CD14-positive monocyte (primary cell): ENCODE measurements around the gene FNDC3B. TPM values are rescaled to one million over a fixed set of nuclear protein-coding genes. Genes with fewer than 3 reads are reported as not detected.

Experiments used
- DNase-seq, 3 donors: peaks; one replicate each; pipeline ENCODE4 v3.0.0-alpha.2; 2011 to 2022
- H2AFZ ChIP-seq: 2 replicates; pipeline ENCODE4 v1.6.0; 2012; ENCODE audit warnings: mild to moderate bottlenecking, low read depth, low read length, inconsistent platforms; ENCODE audit not compliant: insufficient read depth, poor library complexity, severe bottlenecking
- H3K27ac ChIP-seq, 2 donors: 1 replicate in 1 of 2; 2 replicates in 1 of 2; pipeline ENCODE4 v1.5.1; 2012 to 2013; ENCODE audit warnings: low read length in 2 of 2, control low read depth in 1 of 2, inconsistent platforms in 1 of 2, low read depth in 1 of 2, mild to moderate bottlenecking in 1 of 2
- H3K27me3 ChIP-seq, 2 donors: one replicate each; pipeline versions ENCODE4 v1.6.0 to v1.6.1; 2011 to 2013; ENCODE audit warnings: low read length in 2 of 2; ENCODE audit not compliant: control insufficient read depth in 2 of 2, insufficient read depth in 2 of 2
- H3K36me3 ChIP-seq, 2 donors: replicated peaks in 1 of 2; 1 replicate in 1 of 2; 2 replicates in 1 of 2; pipeline versions ENCODE4 v1.5.1 to v1.6.1; 2012 to 2013; ENCODE audit warnings: low read length in 2 of 2, control low read depth in 1 of 2, inconsistent platforms in 1 of 2, mild to moderate bottlenecking in 1 of 2; ENCODE audit not compliant: insufficient read depth in 2 of 2, control insufficient read depth in 1 of 2
- H3K4me1 ChIP-seq, 2 donors: 1 replicate in 1 of 2; 2 replicates in 1 of 2; pipeline versions ENCODE4 v1.5.1 to v1.6.1; 2012 to 2013; ENCODE audit warnings: low read length in 2 of 2, control low read depth in 1 of 2, inconsistent platforms in 1 of 2, mild to moderate bottlenecking in 1 of 2, moderate library complexity in 1 of 2; ENCODE audit not compliant: insufficient read depth in 2 of 2, control insufficient read depth in 1 of 2
- H3K4me2 ChIP-seq: replicated peaks from 2 replicates; pipeline ENCODE3; 2012; ENCODE audit warnings: low read length, moderate library complexity, mild to moderate bottlenecking; ENCODE audit not compliant: poor library complexity, severe bottlenecking; ENCODE audit errors: extremely low read depth
- H3K4me3 ChIP-seq, 3 experiments: fragments of 200-600 bp in 1 of 3; sonication (generic) in 1 of 3; replicated peaks in 1 of 3; 1 replicate in 2 of 3; 2 replicates in 1 of 3; pipeline ENCODE4 v1.5.1; 2011 to 2013; ENCODE audit warnings: low read length in 3 of 3, mild to moderate bottlenecking in 3 of 3, control low read depth in 2 of 3, low read depth in 2 of 3, inconsistent platforms in 1 of 3, moderate library complexity in 1 of 3
- H3K79me2 ChIP-seq: 2 replicates; pipeline ENCODE4 v1.6.0; 2012; ENCODE audit warnings: mild to moderate bottlenecking, control low read depth, inconsistent platforms, low read length, moderate library complexity; ENCODE audit not compliant: insufficient read depth
- H3K9ac ChIP-seq: 2 replicates; pipeline ENCODE4 v1.6.0; 2017; ENCODE audit warnings: low read length, mild to moderate bottlenecking; ENCODE audit not compliant: insufficient read depth, poor library complexity, severe bottlenecking
- H3K9me3 ChIP-seq, 2 donors: replicated peaks in 1 of 2; 1 replicate in 1 of 2; 2 replicates in 1 of 2; pipeline versions ENCODE4 v1.5.1 to v1.6.1; 2012 to 2013; ENCODE audit warnings: low read length in 2 of 2, control low read depth in 1 of 2; ENCODE audit not compliant: control insufficient read depth in 1 of 2, insufficient read depth in 1 of 2
- H4K20me1 ChIP-seq: 2 replicates; pipeline ENCODE4 v1.6.0; 2012; ENCODE audit warnings: mild to moderate bottlenecking, low read length, control low read depth, moderate library complexity; ENCODE audit not compliant: insufficient read depth
- H3K27ac Mint-ChIP-seq, 7 donors: one replicate each; pipeline ENCODE4 v1.8.0; 2020; ENCODE audit warnings: mild to moderate bottlenecking in 7 of 7, mixed read lengths in 7 of 7, moderate library complexity in 6 of 7, inconsistent platforms in 2 of 7
- H3K27me3 Mint-ChIP-seq, 3 donors: one replicate each; pipeline ENCODE4 v1.8.0; 2021 to 2022; ENCODE audit warnings: low read depth in 3 of 3, mild to moderate bottlenecking in 3 of 3, mixed read lengths in 3 of 3, moderate library complexity in 3 of 3, inconsistent platforms in 1 of 3
- H3K36me3 Mint-ChIP-seq, 2 donors: one replicate each; pipeline ENCODE4 v1.8.0; 2020; ENCODE audit warnings: mixed read lengths in 2 of 2, inconsistent platforms in 1 of 2, mild to moderate bottlenecking in 1 of 2
- H3K4me1 Mint-ChIP-seq: one replicate; pipeline ENCODE4 v1.8.0; 2020; ENCODE audit warnings: mild to moderate bottlenecking, mixed read lengths
- H3K4me3 Mint-ChIP-seq, 2 donors: one replicate each; pipeline ENCODE4 v1.8.0; 2020; ENCODE audit warnings: mild to moderate bottlenecking in 2 of 2, mixed read lengths in 2 of 2, moderate library complexity in 1 of 2
- H3K9me3 Mint-ChIP-seq, 7 donors: one replicate each; pipeline ENCODE4 v1.8.0; 2020 to 2022; ENCODE audit warnings: mixed read lengths in 7 of 7, mild to moderate bottlenecking in 6 of 7, moderate library complexity in 6 of 7, inconsistent platforms in 2 of 7
- CTCF ChIP-seq: fragments of 200-600 bp; IDR thresholded peaks from one replicate; pipeline ENCODE4 v1.8.0; 2022; ENCODE audit warnings: antibody characterized with exemption, mild to moderate bottlenecking
- WGBS: methylation state at CpG from one replicate; pipeline ENCODE4 v1.1.5; 2013; ENCODE audit warnings: missing lambda C conversion rate; ENCODE audit not compliant: insufficient coverage; 5-methylcytosine and 5-hydroxymethylcytosine counted together
- intact Hi-C, 2 donors: fragments of 100-400 bp; cut with micrococcal nuclease; formaldehyde crosslinking; loops; one replicate each; pipeline versions ENCODE4 v1.15.0 to v1.15.1; 2023
- polyA plus RNA-seq, 3 donors: library from polyadenylated mRNA; depleted of rRNA in 1 of 3; unstranded in 2 of 3; stranded (reverse) in 1 of 3; fragments of 300-500 nt in 2 of 3; fragments of >200 nt in 1 of 3; fragmentation: Illumina TruSeq in 2 of 3; gene quantifications; 1 replicate in 2 of 3; 2 replicates in 1 of 3; pipeline ENCODE4 v1.2.3, GENCODE V29; 2012 to 2021

The FNDC3B gene
- polyA plus RNA-seq, 3 donors = 19.6 to 36.1 (median 25.7) TPM

GRCh38 chr3:172020763-172021162 lies 18.6 kb upstream of the FNDC3B start:
- no peak for DNase-seq
- H3K79me2 ChIP-seq = no peaks in the 10 kb centered on the region
- H3K9me3 Mint-ChIP-seq = peaks cover 0 to 5% (median 1%) of the 10 kb centered on the region in 7 donors
- H3K4me2 ChIP-seq = no peak overlapping the region
- H3K9me3 ChIP-seq = no peaks in the 10 kb centered on the region
- no peak overlapping the region for H3K27ac Mint-ChIP-seq
- H3K27me3 ChIP-seq = no peaks in the 10 kb centered on the region
- no peak for TF ChIP-seq CTCF
- no peak overlapping the region for H3K4me3 Mint-ChIP-seq
- H3K4me3 ChIP-seq = no peak overlapping the region
- no peaks in the 10 kb centered on the region for H3K4me1 Mint-ChIP-seq
- no peaks in the 10 kb centered on the region for H4K20me1 ChIP-seq
- H3K36me3 Mint-ChIP-seq = peaks cover 0 to 3% of the 10 kb centered on the region in 2 donors
- intact Hi-C loops = no loop called here
- no peaks in the 10 kb centered on the region for H3K36me3 ChIP-seq
- no peaks in the 10 kb centered on the region for H3K4me1 ChIP-seq
- H3K9ac ChIP-seq = no peak overlapping the region
- H2AFZ ChIP-seq = no peak overlapping the region
- H3K27me3 Mint-ChIP-seq = no peaks in the 10 kb centered on the region
- H3K27ac ChIP-seq = no peak overlapping the region
- WGBS = no CpG with 5 or more reads among the region's 2 CpGs

- intact Hi-C loops = no loop called here
- H3K9me3 ChIP-seq = no peaks in the 10 kb centered on the region
- H3K4me1 Mint-ChIP-seq = no peaks in the 10 kb centered on the region
- H3K4me3 Mint-ChIP-seq = no peak overlapping the region
- no peaks in the 10 kb centered on the region for H3K27me3 Mint-ChIP-seq
- no peaks in the 10 kb centered on the region for H3K79me2 ChIP-seq
- no peaks in the 10 kb centered on the region for H3K36me3 ChIP-seq
- no peaks in the 10 kb centered on the region for H3K4me1 ChIP-seq
- no peak for DNase-seq
- no peak overlapping the region for H3K4me2 ChIP-seq
- no peaks in the 10 kb centered on the region for H3K27me3 ChIP-seq
- no peak overlapping the region for H3K27ac Mint-ChIP-seq
- 80% methylated on average over 1 of the region's 1 CpG for WGBS
- H3K9ac ChIP-seq = no peak overlapping the region
- H3K4me3 ChIP-seq = no peak overlapping the region
- no peak overlapping the region for H2AFZ ChIP-seq
- peaks cover 0 to 3% of the 10 kb centered on the region in 2 donors for H3K36me3 Mint-ChIP-seq
- H3K9me3 Mint-ChIP-seq = peaks cover 0 to 5% (median 2%) of the 10 kb centered on the region in 7 donors
- H4K20me1 ChIP-seq = no peaks in the 10 kb centered on the region
- H3K27ac ChIP-seq = no peak overlapping the region
- no peak for TF ChIP-seq CTCF
Observed at GRCh38 chr3:172021164-172021563, 18.2 kb upstream of the FNDC3B start.
